Gastroesophageal sphincter (tissue), 4 donors: Measurements from ENCODE around the gene CCDC85C. TPM values are rescaled to one million over a fixed set of nuclear protein-coding genes. Genes with fewer than 3 reads are reported as not detected.

Experiments used
- ATAC-seq: fragments of 150-250 bp; one replicate; pipeline ENCODE4 v1.9.1; 2016; ENCODE audit warnings: mild to moderate bottlenecking, moderate library complexity
- H3K27ac ChIP-seq, 4 donors: fragments of 200-600 bp; sonication (generic) in 3 of 4; 1 replicate in 3 of 4; 2 replicates in 1 of 4; pipeline ENCODE4 v1.5.1; 2016 to 2019
- H3K27me3 ChIP-seq: fragments of 200-600 bp; sonication (generic); one replicate; pipeline ENCODE4 v1.5.1; 2019
- H3K36me3 ChIP-seq, 2 donors: fragments of 200-600 bp; sonication (generic); one replicate each; pipeline ENCODE4 v1.5.1; 2019; ENCODE audit warnings: control low read depth in 1 of 2
- H3K4me1 ChIP-seq, 3 donors: fragments of 200-600 bp; sonication (generic); 1 replicate in 2 of 3; 2 replicates in 1 of 3; pipeline ENCODE4 v1.5.1; 2016 to 2019; ENCODE audit warnings: control low read depth in 2 of 3
- H3K4me3 ChIP-seq, 2 donors: fragments of 200-600 bp; sonication (generic); one replicate each; pipeline ENCODE4 v1.5.1; 2019; ENCODE audit warnings: mild to moderate bottlenecking in 1 of 2, moderate library complexity in 1 of 2
- H3K9me3 ChIP-seq, 3 donors: fragments of 200-600 bp; sonication (generic); one replicate each; pipeline ENCODE4 v1.5.1; 2017 to 2019; ENCODE audit warnings: control low read depth in 2 of 3
- EP300 ChIP-seq: sonication (generic); formaldehyde crosslinking; IDR thresholded peaks from one replicate; pipeline ENCODE4 v1.6.1; 2017; ENCODE audit warnings: antibody characterized with exemption, mild to moderate bottlenecking
- POLR2A ChIP-seq, 2 donors: fragments of 450-650 bp; IDR thresholded peaks; one replicate each; pipeline ENCODE4 v1.6.1; 2017; ENCODE audit warnings: antibody characterized with exemption in 2 of 2, mild to moderate bottlenecking in 2 of 2, moderate library complexity in 1 of 2
- POLR2AphosphoS5 ChIP-seq: sonication (generic); formaldehyde crosslinking; IDR thresholded peaks from one replicate; pipeline ENCODE4 v1.6.1; 2017; ENCODE audit warnings: antibody characterized with exemption
- WGBS, 2 donors: methylation state at CpG; one replicate each; pipeline ENCODE4 v1.1.5; 2018; ENCODE audit warnings: low coverage in 1 of 2; 5-methylcytosine and 5-hydroxymethylcytosine counted together
- total RNA-seq, 4 donors: library from RNA; depleted of rRNA; stranded (reverse); fragments of >200 nt; gene quantifications; one replicate each; pipeline ENCODE4 v1.1.0, GENCODE V29; 2016
- TF ChIP-seq, protein P1 (sequence below), 4 experiments: fragments of 200-600 bp in 2 of 4; fragments of 450-650 bp in 2 of 4; sonication (generic) in 1 of 4; IDR thresholded peaks; one replicate each; pipeline ENCODE4 v1.5.1; 2017 to 2019; ENCODE audit warnings: antibody characterized with exemption in 4 of 4, mild to moderate bottlenecking in 2 of 4, moderate library complexity in 2 of 4

The CCDC85C gene
- total RNA-seq, 4 donors from 2014 or later: 14.0 to 58.2 (median 25.0) TPM

DNA sequence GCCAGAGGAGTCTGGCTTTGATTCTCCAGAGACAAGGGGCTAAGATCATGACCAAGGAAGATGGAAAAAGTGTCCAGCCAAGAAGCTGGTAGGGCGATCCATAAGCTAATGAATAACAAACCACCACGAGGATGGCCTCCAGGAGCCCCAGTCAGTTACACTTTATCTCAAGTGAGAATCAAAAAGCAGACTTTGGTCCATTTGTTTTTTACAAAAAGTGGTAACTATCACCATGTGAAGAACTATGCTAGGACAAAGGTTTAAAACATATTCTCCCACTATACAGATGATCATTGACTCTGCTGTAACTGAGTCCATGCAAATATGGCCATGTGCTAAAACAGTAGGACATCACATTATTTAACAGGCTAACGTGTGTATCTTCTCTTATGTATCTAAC is 137.2 kb downstream of the CCDC85C start:
- Histone ChIP-seq H3K27me3 (no peaks in the 10 kb centered on the region), H3K36me3 (peaks cover 0 to 40% of the 10 kb centered on the region in 2 donors), H3K4me1 (peaks cover 0 to 35% (median 5%) of the 10 kb centered on the region in 3 donors), H3K4me3 (no peak overlapping the region), H3K27ac (no peak overlapping the region), H3K9me3 (no peaks in the 10 kb centered on the region)
- WGBS, 2 donors: 62 to 78% methylated on average over 3 of the region's 3 CpGs
- ATAC-seq: no peak
- no peak for TF ChIP-seq POLR2A (IDR thresholded peaks at IDR 0.05)
- TF ChIP-seq EP300: no peak
- TF ChIP-seq, protein P1, sequence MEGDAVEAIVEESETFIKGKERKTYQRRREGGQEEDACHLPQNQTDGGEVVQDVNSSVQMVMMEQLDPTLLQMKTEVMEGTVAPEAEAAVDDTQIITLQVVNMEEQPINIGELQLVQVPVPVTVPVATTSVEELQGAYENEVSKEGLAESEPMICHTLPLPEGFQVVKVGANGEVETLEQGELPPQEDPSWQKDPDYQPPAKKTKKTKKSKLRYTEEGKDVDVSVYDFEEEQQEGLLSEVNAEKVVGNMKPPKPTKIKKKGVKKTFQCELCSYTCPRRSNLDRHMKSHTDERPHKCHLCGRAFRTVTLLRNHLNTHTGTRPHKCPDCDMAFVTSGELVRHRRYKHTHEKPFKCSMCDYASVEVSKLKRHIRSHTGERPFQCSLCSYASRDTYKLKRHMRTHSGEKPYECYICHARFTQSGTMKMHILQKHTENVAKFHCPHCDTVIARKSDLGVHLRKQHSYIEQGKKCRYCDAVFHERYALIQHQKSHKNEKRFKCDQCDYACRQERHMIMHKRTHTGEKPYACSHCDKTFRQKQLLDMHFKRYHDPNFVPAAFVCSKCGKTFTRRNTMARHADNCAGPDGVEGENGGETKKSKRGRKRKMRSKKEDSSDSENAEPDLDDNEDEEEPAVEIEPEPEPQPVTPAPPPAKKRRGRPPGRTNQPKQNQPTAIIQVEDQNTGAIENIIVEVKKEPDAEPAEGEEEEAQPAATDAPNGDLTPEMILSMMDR (IDR thresholded peaks at IDR 0.05): no peak
- no peak for TF ChIP-seq POLR2AphosphoS5

DNA sequence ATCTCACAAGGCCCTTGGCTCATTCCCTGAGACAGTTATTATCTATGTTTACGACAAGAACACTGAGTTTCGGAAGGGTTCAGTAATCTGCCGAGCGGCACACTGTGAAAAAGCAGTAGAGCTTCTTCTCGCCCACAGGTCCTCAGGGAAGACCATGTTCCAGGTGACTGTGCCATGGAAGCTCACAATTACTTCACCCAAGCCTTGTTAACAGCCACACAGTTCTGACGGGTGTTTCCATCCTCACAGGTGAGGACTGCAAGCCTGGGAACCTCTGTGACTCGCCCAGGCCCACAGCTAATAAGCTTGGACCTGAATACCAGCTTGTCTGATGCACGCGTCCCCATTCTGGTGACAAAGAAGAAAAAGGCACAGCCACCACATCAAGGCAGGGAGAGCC is 138.7 kb downstream of the CCDC85C start:
- TF ChIP-seq, protein P1 (IDR thresholded peaks at IDR 0.05): no peak
- TF ChIP-seq EP300 (no peak), POLR2A (IDR thresholded peaks at IDR 0.05) (no peak), POLR2AphosphoS5 (no peak)

DNA sequence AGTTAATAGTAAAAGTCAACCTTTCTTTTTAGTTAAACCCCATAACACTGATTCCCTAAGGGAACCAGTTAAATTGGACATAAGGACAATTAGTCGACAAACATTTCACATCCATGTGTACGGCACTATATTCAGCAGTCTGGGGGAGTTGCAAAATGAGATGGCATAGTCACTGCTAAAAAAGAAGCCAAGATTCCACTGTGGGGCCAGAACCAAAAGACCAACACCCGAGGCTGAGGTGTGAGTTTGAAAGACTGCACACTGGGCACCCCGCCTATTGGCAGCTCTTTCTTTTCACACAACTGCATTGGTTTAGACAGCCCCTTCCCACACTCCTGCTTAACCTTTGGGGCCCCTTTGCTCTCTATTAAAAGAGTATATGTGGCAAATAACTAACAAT is 140.0 kb downstream of the CCDC85C start:
- Histone ChIP-seq H3K4me1 (peaks cover 0 to 20% (median 5%) of the 10 kb centered on the region in 3 donors), H3K4me3 (no peak overlapping the region), H3K27me3 (no peaks in the 10 kb centered on the region), H3K9me3 (no peaks in the 10 kb centered on the region), H3K27ac (no peak overlapping the region), H3K36me3 (peaks cover 0 to 64% of the 10 kb centered on the region in 2 donors)
- ATAC-seq: no peak
- 92 to 93% methylated on average over 2 to 3 of the region's 4 CpGs for WGBS, 2 donors
- no peak for TF ChIP-seq POLR2AphosphoS5
- no peak for TF ChIP-seq EP300
- TF ChIP-seq, protein P1 (IDR thresholded peaks at IDR 0.05): no peak
- no peak for TF ChIP-seq POLR2A (IDR thresholded peaks at IDR 0.05)

More for the DNA sequence above, 138.7 kb downstream of the CCDC85C start:
- H3K27ac ChIP-seq: no peak overlapping the region
- ATAC-seq: no peak
- H3K4me3 ChIP-seq: no peak overlapping the region
- no peaks in the 10 kb centered on the region for H3K9me3 ChIP-seq
- 87 to 100% methylated on average over 1 to 6 of the region's 9 CpGs for WGBS, 2 donors
- peaks cover 0 to 54% of the 10 kb centered on the region in 2 donors for H3K36me3 ChIP-seq
- H3K27me3 ChIP-seq: no peaks in the 10 kb centered on the region
- peaks cover 0 to 32% (median 5%) of the 10 kb centered on the region in 3 donors for H3K4me1 ChIP-seq

DNA sequence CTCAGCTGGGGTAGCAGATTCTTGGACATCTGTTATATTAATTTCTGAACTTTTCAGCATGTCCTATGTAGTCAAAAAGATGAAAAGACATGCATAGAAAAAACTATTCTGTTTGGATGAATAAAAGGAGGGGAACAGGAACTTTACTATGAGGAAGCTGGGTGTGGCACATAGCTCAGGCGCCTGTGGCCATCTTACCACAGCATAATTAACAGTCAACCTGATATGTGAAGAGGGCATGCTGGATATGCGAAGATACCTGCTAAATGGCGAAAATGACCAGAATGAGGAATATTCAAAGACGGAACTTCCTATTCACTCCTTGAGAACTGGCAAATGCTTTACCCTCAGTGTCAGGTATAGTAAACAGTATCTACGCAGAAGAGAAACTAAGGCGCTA is 141.8 kb downstream of the CCDC85C start:
- Histone ChIP-seq H3K4me3 (no peak overlapping the region), H3K9me3 (no peaks in the 10 kb centered on the region), H3K36me3 (peaks cover 0 to 82% of the 10 kb centered on the region in 2 donors), H3K4me1 (peaks cover 0 to 3% (median 0%) of the 10 kb centered on the region in 3 donors), H3K27ac (no peak overlapping the region), H3K27me3 (no peaks in the 10 kb centered on the region)
- 61 to 76% methylated on average over 6 of the region's 6 CpGs for WGBS, 2 donors
- ATAC-seq: no peak
- TF ChIP-seq POLR2AphosphoS5 (no peak), EP300 (no peak)

DNA sequence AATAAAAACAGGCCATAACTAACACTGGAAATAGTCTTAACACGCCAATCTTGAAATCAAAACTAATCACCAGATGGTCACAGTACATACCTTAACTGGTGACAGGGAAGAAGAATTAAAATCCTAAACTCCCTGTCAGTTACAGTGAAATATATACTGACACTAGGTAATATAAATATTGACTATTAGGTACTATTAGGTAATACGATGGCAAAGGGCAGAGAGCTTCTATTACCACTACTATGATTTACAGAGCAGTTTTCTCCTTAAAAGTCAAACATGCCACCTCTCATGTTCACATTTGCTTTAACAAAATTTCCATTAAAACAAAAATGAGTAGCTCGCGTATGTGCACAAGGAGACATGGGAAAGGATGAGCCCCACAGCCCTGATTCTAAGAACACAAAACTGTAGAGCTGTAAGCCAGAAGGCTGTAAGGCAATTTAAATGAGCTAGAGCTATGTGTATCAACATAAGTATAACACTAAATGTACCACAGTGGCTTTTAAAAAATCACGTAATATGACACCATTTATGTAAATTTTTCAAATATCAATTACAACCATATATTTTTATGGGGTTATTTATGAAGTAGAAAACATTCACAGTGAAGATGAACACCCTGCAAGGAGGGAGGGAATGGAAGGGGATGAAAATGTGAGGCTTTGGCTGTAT is 142.5 kb downstream of the CCDC85C start:
- H3K27ac ChIP-seq: no peak overlapping the region
- TF ChIP-seq POLR2A (IDR thresholded peaks at IDR 0.05): no peak
- TF ChIP-seq POLR2AphosphoS5: no peak
- TF ChIP-seq EP300: no peak
- TF ChIP-seq, protein P1 (IDR thresholded peaks at IDR 0.05): no peak
- no peaks in the 10 kb centered on the region for H3K4me1 ChIP-seq
- H3K4me3 ChIP-seq: no peak overlapping the region
- H3K27me3 ChIP-seq: no peaks in the 10 kb centered on the region
- no peak for ATAC-seq
- H3K36me3 ChIP-seq: peaks cover 0 to 88% of the 10 kb centered on the region in 2 donors
- WGBS, 2 donors: 78 to 90% methylated on average over 5 of the region's 5 CpGs
- no peaks in the 10 kb centered on the region for H3K9me3 ChIP-seq
